Measurements from ENCODE around the gene CHAF1A. TPM values are rescaled to one million over a fixed set of nuclear protein-coding genes. Genes with fewer than 3 reads are reported as not detected.

The CHAF1A gene
- total and polyA plus RNA-seq, 2 of the 8 experiments (the other 6 are each of a cell fraction or from before 2014, with no cell fraction given): 122 to 147 TPM

DNA sequence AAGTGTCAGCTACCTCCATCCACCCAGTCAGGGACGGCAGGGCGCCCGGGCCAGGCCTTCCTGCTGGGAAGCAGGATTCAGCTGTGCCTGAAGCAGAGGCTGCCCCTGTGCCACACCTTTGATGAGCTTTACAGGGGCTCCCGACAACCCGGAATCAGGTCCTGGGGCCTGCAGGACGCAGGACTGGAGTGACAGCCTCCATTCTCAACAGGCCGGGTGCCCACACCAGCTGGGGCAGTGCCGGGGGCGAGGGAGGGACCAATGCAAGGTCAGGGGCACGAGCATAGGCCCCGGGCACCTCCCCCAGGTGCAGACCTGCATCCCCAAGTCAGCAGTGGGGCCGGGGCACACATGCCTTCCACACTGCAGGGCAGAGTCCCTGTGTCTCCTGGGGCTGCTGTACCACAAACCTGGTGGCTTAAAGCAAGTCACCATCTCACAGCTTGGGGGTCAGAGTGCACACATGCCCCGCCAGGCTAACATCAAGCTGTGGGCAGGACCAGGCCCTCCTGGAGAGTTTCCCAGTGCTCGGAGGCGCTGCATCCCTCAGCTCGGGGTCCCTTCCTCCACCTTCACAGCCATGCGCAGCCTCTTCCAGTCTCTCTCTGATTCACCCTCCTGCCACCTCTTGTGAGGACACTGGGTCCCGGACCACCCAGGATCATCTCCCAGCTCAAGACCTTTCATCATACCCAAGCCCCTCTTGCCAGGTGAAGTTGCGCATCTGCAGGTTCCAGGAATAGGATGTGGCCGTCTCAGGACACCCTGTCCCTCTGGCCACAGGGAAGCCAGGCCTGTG, 41.7 kb downstream of the CHAF1A start (continued):
- TF ChIP-seq SAP30 (IDR thresholded peaks at IDR 0.05; ENCODE audit: insufficient read depth, insufficient replicate concordance, low read length) (no peak), SRF (IDR thresholded peaks at IDR 0.05; ENCODE audit: low read depth, low read length) (no peak), PHF8 (conservative IDR thresholded peaks at IDR 0.05; ENCODE audit: low read depth, low read length) (no peak)
